Endothelial cell of hepatic sinusoid (primary cell): Measurements from ENCODE around the gene LAGE3.

Source experiments
- in situ Hi-C: cut with HindIII; loops from 2 replicates; pipeline ENCODE4 v1.10.0; 2017; ENCODE audit warnings: low sequenced_read_pairs

The LAGE3 gene

GRCh38 chrX:154436983-154437752 lies 41.9 kb downstream of the LAGE3 start, which contains the start of gene GDI1:
TSS of gene GDI1 (plus strand) at chrX:154437154. CDS start at chrX:154437255, 101 bp downstream.
- in situ Hi-C loops = no loop called here

GRCh38 chrX:154436374-154436982 lies 42.6 kb downstream of the LAGE3 start:
- in situ Hi-C loops = no loop called here

GRCh38 chrX:154435171-154435733 lies 43.8 kb downstream of the LAGE3 start:
- in situ Hi-C loops = no loop called here

DNA sequence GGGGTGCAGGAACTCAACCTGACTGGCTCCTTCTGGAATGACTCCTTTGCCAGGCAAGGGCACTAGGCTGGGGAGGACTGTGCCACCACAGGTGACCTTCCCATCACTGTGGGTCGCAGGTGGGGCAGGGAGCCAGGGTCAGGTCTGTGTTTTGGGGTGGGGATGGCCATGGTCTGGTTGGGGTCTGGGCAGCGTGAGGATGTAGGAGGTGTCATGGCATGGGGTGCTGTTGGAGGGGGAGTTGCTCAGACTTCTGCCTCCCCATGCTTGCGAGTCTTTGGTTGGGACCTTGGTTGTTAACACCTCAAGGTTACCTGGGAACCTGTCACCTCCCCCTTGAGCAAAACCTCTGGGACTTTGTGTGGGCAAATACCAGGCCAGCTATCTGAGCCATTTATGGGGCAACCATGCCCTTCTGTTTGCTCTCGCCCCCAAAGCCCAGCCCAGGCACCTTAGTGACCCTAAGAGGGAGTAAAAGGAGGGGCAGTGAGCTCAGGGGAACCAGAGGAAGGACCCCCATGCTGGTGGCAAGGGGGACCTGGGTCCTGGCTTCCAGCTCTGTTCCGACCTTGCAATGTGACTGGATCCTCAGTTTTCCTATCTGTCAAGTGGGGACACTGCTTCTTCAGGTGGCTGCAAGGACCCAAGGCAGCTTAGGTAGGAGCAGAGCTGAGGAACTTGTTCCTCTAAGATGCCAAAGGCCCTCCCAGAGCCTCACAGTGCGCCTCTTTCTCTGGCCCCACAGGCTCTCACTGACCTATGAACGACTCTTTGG lies 44.5 kb downstream of the LAGE3 start:
- in situ Hi-C loops = no loop called here

DNA sequence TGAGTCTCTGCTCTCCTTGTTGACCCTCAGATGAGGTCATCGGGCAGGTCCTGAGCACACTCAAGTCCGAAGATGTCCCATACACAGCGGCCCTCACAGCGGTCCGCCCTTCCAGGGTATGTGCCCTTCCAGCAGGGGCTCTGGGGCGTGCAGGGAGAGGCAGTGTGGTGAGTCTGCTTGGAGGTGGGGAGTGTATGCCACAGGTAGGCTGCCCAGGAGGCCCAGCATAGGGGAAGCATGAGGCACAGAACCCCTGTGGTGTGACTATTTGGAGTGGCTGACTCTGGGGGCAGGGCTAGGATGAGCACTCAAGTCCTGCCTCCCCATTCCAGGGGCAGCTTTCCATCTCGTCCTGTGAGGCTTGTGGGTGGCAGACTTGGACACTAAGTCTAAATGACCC lies 45.5 kb downstream of the LAGE3 start:
- in situ Hi-C loops = no loop called here

- in situ Hi-C loops = no loop called here
Observed at GRCh38 chrX:154432210-154432609, 46.9 kb downstream of the LAGE3 start.

GRCh38 chrX:154431341-154431740 lies 47.7 kb downstream of the LAGE3 start:
- in situ Hi-C loops = no loop called here

GRCh38 chrX:154430916-154431315 lies 48.2 kb downstream of the LAGE3 start:
- in situ Hi-C loops = no loop called here

DNA sequence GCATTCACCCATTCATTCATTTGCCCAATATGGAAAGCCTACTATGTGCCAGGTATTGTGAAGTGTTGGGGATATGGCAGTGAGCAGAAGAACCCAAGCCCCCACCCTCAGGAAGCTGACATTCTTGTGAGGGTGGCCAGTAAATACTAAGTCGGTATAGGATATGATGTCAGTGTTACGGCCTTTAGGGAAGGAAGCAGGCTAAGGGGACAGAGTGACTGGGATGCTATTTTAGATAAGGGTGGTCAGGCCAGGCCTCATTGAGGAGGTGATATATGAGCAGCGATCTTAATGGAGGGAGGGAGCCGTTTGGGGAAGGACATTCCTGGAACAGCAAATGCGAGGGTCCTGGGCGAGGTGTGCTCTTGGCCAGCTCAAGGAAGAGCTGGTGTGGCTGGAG lies 48.6 kb downstream of the LAGE3 start:
- in situ Hi-C loops = no loop called here

DNA sequence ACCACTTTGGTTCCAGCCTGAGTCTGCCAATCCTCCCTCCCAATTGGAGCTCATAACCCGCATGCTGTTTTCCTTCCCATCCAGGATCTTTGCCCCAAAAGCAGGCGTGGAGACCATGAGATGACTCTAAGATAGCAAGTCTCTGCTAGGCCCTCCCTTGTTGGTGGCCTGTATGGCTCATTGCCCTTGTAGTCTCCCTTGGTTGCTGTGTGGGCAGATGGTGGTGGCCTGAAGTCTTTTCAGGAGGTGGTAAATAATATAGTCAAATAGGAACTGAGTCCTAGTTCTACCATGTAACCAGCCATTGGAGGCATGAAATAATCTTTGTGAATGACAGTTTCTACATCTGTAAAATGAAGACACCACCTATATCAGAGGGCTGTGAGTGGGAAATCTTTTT lies 49.4 kb downstream of the LAGE3 start:
- in situ Hi-C loops = loop anchor here (10.0 kb wide), 1 partner anchor 335 kb away; the partner anchor contains the start of gene MECP2

DNA sequence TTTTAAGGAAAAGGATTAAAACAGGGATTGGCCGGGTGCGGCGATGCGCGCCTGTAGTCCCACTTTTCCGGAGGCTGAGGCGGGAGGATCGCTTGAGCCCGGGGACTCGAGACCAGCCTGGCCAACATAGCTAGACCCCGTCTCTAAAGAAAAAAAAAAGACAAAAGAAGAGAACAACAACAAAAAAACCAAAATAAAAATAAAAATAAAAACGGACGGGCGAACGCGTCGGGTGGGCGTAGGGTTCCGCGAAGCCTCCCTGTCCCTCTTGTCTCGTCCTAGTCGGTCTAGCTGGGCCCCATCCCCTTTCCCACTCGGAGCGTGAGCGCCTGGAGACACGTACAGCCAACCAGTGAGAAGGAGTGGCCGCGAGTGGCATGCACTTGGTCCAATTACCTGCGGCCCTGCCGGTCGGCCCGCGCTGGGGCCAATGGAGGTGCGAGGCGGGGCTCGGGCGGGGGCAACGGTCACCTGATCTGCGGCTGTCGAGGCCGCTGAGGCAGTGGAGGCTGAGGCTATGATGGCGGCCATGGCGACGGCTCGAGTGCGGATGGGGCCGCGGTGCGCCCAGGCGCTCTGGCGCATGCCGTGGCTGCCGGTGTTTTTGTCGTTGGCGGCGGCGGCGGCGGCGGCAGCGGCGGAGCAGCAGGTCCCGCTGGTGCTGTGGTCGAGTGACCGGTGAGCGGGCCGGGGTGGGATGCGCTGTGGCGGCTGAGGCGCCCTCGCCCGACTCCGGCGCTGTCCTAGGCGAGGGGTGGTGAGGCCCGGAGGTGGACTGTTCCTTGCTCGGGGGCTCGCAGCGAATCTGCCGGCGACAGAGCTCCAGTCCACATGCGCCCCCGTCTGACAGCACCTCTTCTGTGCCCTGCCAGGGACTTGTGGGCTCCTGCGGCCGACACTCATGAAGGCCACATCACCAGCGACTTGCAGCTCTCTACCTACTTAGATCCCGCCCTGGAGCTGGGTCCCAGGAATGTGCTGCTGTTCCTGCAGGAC lies 50.6 kb downstream of the LAGE3 start, which contains the start of gene ATP6AP1:
TSS of gene ATP6AP1 (plus strand) at position 502 of the 996 bp plus-strand sequence. CDS start at position 518, 16 bp downstream.
- in situ Hi-C loops = loop anchor here (10.0 kb wide), 1 partner anchor 334 kb away; the partner anchor contains the start of gene MECP2
